ENCODE data around the gene CCDC97.

The CCDC97 gene

GRCh38 chr19:41324921-41325639, 15.1 kb downstream of the CCDC97 start:
- in situ Hi-C loops (cut with HindIII; ENCODE audit: low pct_unique_long_range_greater_than_20kb, low sequenced_read_pairs), result no loop called here
- no peak for TF ChIP-seq JUND (IDR thresholded peaks at IDR 0.05; ENCODE audit: low read depth)
- peak in 1 of 2 experiments; percentile 43 for DNase-seq (ENCODE audit: low read depth in 1 of 2, low spot score in 1 of 2)

GRCh38 chr19:41325640-41325946, 15.6 kb downstream of the CCDC97 start:
- in situ Hi-C loops (cut with HindIII; ENCODE audit: low pct_unique_long_range_greater_than_20kb, low sequenced_read_pairs), result no loop called here
- TF ChIP-seq JUND (IDR thresholded peaks at IDR 0.05; ENCODE audit: low read depth), result no peak
- no peak for DNase-seq (ENCODE audit: low read depth in 1 of 2, low spot score in 1 of 2)

GRCh38 chr19:41325947-41326706, 16.2 kb downstream of the CCDC97 start:
- DNase-seq (ENCODE audit: low read depth in 1 of 2, low spot score in 1 of 2), result peak in 1 of 2 experiments; percentile 39
- TF ChIP-seq JUND (IDR thresholded peaks at IDR 0.05; ENCODE audit: low read depth), result no peak
- in situ Hi-C loops (cut with HindIII; ENCODE audit: low pct_unique_long_range_greater_than_20kb, low sequenced_read_pairs), result no loop called here

GRCh38 chr19:41327076-41327575, 17.2 kb downstream of the CCDC97 start:
- TF ChIP-seq JUND (IDR thresholded peaks at IDR 0.05; ENCODE audit: low read depth), result no peak
- in situ Hi-C loops (cut with HindIII; ENCODE audit: low pct_unique_long_range_greater_than_20kb, low sequenced_read_pairs), result no loop called here
- DNase-seq (ENCODE audit: low read depth in 1 of 2, low spot score in 1 of 2), result no peak

GRCh38 chr19:41327576-41328156, 17.7 kb downstream of the CCDC97 start:
- in situ Hi-C loops (cut with HindIII; ENCODE audit: low pct_unique_long_range_greater_than_20kb, low sequenced_read_pairs), result no loop called here
- TF ChIP-seq JUND (IDR thresholded peaks at IDR 0.05; ENCODE audit: low read depth), result no peak
- DNase-seq (ENCODE audit: low read depth in 1 of 2, low spot score in 1 of 2), result no peak

- in situ Hi-C loops (cut with HindIII; ENCODE audit: low pct_unique_long_range_greater_than_20kb, low sequenced_read_pairs), result no loop called here
- DNase-seq (ENCODE audit: low read depth in 1 of 2, low spot score in 1 of 2), result no peak
- no peak for TF ChIP-seq JUND (IDR thresholded peaks at IDR 0.05; ENCODE audit: low read depth)
Measured at GRCh38 chr19:41328157-41328841, 18.3 kb downstream of the CCDC97 start.

GRCh38 chr19:41328842-41329225, 18.9 kb downstream of the CCDC97 start:
- DNase-seq (ENCODE audit: low read depth in 1 of 2, low spot score in 1 of 2), result no peak
- no peak for TF ChIP-seq JUND (IDR thresholded peaks at IDR 0.05; ENCODE audit: low read depth)
- in situ Hi-C loops (cut with HindIII; ENCODE audit: low pct_unique_long_range_greater_than_20kb, low sequenced_read_pairs), result no loop called here

- no peak for DNase-seq (ENCODE audit: low read depth in 1 of 2, low spot score in 1 of 2)
- no peak for TF ChIP-seq JUND (IDR thresholded peaks at IDR 0.05; ENCODE audit: low read depth)
- in situ Hi-C loops (cut with HindIII; ENCODE audit: low pct_unique_long_range_greater_than_20kb, low sequenced_read_pairs), result no loop called here
Measured at GRCh38 chr19:41330481-41330880, 20.5 kb downstream of the CCDC97 start.

GRCh38 chr19:41330946-41331678, 21.1 kb downstream of the CCDC97 start:
- DNase-seq (ENCODE audit: low read depth in 1 of 2, low spot score in 1 of 2), result no peak
- TF ChIP-seq JUND (IDR thresholded peaks at IDR 0.05; ENCODE audit: low read depth), result no peak
- in situ Hi-C loops (cut with HindIII; ENCODE audit: low pct_unique_long_range_greater_than_20kb, low sequenced_read_pairs), result no loop called here

- no peak for TF ChIP-seq JUND (IDR thresholded peaks at IDR 0.05; ENCODE audit: low read depth)
- no peak for DNase-seq (ENCODE audit: low read depth in 1 of 2, low spot score in 1 of 2)
- in situ Hi-C loops (cut with HindIII; ENCODE audit: low pct_unique_long_range_greater_than_20kb, low sequenced_read_pairs), result no loop called here
Measured at GRCh38 chr19:41332000-41332399, 22.0 kb downstream of the CCDC97 start.

GRCh38 chr19:41332468-41332867, 22.5 kb downstream of the CCDC97 start:
- no peak for TF ChIP-seq JUND (IDR thresholded peaks at IDR 0.05; ENCODE audit: low read depth)

GRCh38 chr19:41334793-41335192, 24.8 kb downstream of the CCDC97 start:
- in situ Hi-C loops (cut with HindIII; ENCODE audit: low pct_unique_long_range_greater_than_20kb, low sequenced_read_pairs), result no loop called here
- no peak for DNase-seq (ENCODE audit: low read depth in 1 of 2, low spot score in 1 of 2)
- TF ChIP-seq JUND (IDR thresholded peaks at IDR 0.05; ENCODE audit: low read depth), result no peak

More at GRCh38 chr19:41332468-41332867, 22.5 kb downstream of the CCDC97 start:
- no peak for DNase-seq (ENCODE audit: low read depth in 1 of 2, low spot score in 1 of 2)
- in situ Hi-C loops (cut with HindIII; ENCODE audit: low pct_unique_long_range_greater_than_20kb, low sequenced_read_pairs), result no loop called here

Measured in T47D (cell line).